ENCODE results near the gene MYEOV. TPM values are rescaled to one million over a fixed set of nuclear protein-coding genes. Genes with fewer than 3 reads are reported as not detected.

MYEOV gene
- total RNA-seq, 1 experiment from 2014 or later: 1.4 TPM

DNA sequence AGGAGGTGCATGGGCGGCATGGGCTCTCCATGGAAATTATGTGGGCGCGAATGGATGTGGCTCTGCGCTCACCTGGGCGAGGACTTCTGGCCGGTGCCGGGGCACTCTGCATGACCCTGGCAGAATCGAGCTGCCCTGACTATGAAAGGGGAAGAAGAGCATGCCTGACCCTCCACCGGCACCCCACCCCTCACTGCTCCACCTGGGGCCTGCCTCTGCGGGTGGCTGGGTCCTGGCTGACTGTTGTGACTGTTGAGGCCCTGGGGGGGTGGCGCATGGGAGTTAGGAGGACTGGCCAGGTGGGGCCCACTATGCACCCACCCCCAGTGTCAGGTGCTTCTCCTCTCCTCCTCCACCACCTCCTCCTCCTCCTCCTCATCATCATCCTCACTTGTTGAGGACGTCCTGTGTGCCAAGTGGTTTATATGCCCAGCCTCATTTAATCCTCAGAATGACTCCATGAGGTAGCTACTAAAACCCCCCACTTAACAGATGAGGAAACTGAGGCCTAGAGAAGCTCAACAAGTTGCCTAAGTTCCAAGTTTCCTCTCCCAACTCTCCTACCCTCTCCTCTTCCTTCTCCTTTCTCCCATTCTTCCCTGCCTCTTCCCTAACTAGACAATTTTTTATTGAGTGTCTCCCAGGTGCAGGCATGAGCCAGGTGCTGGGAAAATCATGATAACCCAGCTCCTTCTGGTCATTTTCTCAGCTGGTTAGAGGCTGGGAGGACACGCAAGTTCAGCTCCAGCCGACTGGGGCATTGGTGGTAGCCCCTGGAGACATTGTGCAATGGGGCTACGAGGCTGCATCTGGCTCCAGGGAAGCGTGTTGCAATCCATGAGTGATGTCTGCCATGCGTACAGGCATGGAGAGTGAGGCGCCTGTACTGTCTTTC lies 2.3 kb downstream of the MYEOV start (continued):
- TF ChIP-seq, protein P1, sequence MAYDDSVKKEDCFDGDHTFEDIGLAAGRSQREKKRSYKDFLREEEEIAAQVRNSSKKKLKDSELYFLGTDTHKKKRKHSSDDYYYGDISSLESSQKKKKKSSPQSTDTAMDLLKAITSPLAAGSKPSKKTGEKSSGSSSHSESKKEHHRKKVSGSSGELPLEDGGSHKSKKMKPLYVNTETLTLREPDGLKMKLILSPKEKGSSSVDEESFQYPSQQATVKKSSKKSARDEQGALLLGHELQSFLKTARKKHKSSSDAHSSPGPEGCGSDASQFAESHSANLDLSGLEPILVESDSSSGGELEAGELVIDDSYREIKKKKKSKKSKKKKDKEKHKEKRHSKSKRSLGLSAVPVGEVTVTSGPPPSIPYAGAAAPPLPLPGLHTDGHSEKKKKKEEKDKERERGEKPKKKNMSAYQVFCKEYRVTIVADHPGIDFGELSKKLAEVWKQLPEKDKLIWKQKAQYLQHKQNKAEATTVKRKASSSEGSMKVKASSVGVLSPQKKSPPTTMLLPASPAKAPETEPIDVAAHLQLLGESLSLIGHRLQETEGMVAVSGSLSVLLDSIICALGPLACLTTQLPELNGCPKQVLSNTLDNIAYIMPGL (CRISPR knock-in tag; IDR thresholded peaks at IDR 0.05): no peak
- TF ChIP-seq ZNF423 (CRISPR knock-in tag; IDR thresholded peaks at IDR 0.05) (no peak), GABPB1 (CRISPR knock-in tag; IDR thresholded peaks at IDR 0.05) (no peak)

DNA sequence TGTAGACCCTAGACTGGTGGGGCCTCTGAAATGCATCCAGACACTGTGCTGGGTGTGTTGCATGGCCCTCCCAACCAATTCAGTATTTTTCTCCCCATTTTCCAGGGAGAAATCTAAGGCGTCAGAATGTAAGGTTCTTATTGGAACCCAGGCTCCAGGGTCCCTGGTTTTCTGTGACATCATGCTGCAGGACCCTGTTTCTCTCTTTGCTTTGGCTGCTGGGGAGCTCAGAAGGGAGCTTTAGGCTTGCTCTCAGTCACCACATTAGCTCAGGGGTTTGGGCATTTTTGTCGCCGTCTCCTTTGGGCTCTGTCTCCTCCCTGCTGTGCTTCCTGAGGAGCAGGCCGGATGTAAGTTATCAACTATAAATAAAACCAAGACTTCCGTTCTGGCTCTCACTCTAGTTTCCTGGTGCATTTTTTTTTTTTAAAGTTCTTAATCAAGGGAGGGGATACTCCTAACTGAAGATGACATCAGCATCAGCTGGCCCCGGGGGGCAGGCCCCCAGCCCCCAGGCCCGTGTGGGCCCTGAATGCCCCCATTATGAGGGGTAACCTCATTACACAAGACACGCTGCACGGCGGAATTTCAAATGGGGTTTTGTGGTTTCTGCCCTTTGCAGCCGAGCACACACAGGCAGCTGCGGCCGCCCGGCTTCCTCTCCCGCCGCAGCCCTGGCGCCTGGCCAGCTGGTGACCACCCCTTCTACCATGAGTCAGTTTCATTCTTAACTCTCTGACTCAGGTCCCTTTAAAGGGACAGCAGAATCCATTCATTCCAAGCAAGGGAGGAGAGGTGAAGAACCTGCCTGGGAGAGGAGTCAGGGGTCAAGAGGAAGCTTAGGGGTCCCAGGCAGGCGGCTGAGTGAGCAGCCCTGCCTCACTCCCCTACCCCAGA lies 3.2 kb downstream of the MYEOV start:
- DNase-seq (ENCODE audit: low spot score): no peak
- CTCF ChIA-PET: interaction anchor here (0.7 to 1.7 kb wide), 4 partner anchors 11 to 412 kb away, joined by 3 to 4 read pairs (median 3); no protein-coding TSS in a partner anchor
- H3K4me1 Mint-ChIP-seq: peaks cover 14% of the 10 kb centered on the region
- no peak for TF ChIP-seq NR2C2 (CRISPR knock-in tag; IDR thresholded peaks at IDR 0.05)
- TF ChIP-seq ZNF423 (CRISPR knock-in tag; IDR thresholded peaks at IDR 0.05): no peak
- no peak for TF ChIP-seq SP1 (CRISPR knock-in tag; conservative IDR thresholded peaks at IDR 0.05)
- TF ChIP-seq JAZF1 (CRISPR knock-in tag; IDR thresholded peaks at IDR 0.05): no peak
- TF ChIP-seq, protein P2, sequence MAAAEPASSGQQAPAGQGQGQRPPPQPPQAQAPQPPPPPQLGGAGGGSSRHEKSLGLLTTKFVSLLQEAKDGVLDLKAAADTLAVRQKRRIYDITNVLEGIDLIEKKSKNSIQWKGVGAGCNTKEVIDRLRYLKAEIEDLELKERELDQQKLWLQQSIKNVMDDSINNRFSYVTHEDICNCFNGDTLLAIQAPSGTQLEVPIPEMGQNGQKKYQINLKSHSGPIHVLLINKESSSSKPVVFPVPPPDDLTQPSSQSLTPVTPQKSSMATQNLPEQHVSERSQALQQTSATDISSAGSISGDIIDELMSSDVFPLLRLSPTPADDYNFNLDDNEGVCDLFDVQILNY (CRISPR knock-in tag; IDR thresholded peaks at IDR 0.05): no peak
- TF ChIP-seq, protein P3, sequence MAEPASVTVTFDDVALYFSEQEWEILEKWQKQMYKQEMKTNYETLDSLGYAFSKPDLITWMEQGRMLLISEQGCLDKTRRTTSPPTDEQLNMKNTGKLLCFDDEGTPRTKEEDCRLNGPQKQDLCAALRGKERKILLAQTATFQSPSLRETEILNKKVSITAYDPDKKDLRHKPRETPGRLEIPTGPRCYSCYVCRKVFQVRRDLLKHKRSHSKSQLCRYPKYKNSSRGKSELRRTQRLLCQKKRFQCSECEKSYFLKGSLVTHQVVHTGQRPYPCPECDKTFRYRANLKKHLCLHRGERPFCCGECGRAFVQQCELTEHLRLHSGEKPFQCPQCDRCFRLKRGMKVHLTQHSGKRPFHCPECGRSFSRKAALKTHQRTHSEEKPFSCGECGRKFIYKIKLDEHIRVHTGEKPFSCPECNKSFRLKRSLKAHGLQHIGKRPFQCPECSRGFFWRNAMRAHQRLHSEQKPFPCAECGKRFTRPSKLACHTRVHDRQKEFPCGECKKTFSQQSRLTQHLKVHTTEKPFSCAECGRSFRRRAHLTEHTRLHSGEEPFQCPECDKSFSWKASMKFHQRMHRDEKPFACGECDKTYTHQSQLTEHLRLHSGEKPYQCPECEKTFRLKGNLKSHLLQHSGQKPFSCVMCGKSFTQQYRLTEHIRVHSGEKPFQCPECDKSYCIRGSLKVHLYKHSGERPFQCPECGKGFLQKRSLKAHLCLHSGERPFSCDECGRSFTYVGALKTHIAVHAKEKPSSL (CRISPR knock-in tag; conservative IDR thresholded peaks at IDR 0.05): no peak
- no peak for TF ChIP-seq FOXP1 (CRISPR knock-in tag; IDR thresholded peaks at IDR 0.05; ENCODE audit: borderline replicate concordance)
- TF ChIP-seq, protein P4, sequence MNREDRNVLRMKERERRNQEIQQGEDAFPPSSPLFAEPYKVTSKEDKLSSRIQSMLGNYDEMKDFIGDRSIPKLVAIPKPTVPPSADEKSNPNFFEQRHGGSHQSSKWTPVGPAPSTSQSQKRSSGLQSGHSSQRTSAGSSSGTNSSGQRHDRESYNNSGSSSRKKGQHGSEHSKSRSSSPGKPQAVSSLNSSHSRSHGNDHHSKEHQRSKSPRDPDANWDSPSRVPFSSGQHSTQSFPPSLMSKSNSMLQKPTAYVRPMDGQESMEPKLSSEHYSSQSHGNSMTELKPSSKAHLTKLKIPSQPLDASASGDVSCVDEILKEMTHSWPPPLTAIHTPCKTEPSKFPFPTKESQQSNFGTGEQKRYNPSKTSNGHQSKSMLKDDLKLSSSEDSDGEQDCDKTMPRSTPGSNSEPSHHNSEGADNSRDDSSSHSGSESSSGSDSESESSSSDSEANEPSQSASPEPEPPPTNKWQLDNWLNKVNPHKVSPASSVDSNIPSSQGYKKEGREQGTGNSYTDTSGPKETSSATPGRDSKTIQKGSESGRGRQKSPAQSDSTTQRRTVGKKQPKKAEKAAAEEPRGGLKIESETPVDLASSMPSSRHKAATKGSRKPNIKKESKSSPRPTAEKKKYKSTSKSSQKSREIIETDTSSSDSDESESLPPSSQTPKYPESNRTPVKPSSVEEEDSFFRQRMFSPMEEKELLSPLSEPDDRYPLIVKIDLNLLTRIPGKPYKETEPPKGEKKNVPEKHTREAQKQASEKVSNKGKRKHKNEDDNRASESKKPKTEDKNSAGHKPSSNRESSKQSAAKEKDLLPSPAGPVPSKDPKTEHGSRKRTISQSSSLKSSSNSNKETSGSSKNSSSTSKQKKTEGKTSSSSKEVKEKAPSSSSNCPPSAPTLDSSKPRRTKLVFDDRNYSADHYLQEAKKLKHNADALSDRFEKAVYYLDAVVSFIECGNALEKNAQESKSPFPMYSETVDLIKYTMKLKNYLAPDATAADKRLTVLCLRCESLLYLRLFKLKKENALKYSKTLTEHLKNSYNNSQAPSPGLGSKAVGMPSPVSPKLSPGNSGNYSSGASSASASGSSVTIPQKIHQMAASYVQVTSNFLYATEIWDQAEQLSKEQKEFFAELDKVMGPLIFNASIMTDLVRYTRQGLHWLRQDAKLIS (CRISPR knock-in tag; IDR thresholded peaks at IDR 0.05; ENCODE audit: borderline replicate concordance): no peak
- no peak for TF ChIP-seq KAT7 (CRISPR knock-in tag; IDR thresholded peaks at IDR 0.05; ENCODE audit: borderline replicate concordance)
- TF ChIP-seq, protein P5, sequence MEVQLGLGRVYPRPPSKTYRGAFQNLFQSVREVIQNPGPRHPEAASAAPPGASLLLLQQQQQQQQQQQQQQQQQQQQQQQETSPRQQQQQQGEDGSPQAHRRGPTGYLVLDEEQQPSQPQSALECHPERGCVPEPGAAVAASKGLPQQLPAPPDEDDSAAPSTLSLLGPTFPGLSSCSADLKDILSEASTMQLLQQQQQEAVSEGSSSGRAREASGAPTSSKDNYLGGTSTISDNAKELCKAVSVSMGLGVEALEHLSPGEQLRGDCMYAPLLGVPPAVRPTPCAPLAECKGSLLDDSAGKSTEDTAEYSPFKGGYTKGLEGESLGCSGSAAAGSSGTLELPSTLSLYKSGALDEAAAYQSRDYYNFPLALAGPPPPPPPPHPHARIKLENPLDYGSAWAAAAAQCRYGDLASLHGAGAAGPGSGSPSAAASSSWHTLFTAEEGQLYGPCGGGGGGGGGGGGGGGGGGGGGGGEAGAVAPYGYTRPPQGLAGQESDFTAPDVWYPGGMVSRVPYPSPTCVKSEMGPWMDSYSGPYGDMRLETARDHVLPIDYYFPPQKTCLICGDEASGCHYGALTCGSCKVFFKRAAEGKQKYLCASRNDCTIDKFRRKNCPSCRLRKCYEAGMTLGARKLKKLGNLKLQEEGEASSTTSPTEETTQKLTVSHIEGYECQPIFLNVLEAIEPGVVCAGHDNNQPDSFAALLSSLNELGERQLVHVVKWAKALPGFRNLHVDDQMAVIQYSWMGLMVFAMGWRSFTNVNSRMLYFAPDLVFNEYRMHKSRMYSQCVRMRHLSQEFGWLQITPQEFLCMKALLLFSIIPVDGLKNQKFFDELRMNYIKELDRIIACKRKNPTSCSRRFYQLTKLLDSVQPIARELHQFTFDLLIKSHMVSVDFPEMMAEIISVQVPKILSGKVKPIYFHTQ (CRISPR knock-in tag; IDR thresholded peaks at IDR 0.05): no peak
- no peak for TF ChIP-seq EMX1 (CRISPR knock-in tag; IDR thresholded peaks at IDR 0.05)
- TF ChIP-seq, protein P6, sequence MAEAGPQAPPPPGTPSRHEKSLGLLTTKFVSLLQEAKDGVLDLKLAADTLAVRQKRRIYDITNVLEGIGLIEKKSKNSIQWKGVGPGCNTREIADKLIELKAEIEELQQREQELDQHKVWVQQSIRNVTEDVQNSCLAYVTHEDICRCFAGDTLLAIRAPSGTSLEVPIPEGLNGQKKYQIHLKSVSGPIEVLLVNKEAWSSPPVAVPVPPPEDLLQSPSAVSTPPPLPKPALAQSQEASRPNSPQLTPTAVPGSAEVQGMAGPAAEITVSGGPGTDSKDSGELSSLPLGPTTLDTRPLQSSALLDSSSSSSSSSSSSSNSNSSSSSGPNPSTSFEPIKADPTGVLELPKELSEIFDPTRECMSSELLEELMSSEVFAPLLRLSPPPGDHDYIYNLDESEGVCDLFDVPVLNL (CRISPR knock-in tag; IDR thresholded peaks at IDR 0.05; ENCODE audit: borderline replicate concordance, low read depth): no peak
- TF ChIP-seq, protein P7, sequence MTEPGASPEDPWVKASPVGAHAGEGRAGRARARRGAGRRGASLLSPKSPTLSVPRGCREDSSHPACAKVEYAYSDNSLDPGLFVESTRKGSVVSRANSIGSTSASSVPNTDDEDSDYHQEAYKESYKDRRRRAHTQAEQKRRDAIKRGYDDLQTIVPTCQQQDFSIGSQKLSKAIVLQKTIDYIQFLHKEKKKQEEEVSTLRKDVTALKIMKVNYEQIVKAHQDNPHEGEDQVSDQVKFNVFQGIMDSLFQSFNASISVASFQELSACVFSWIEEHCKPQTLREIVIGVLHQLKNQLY (CRISPR knock-in tag; IDR thresholded peaks at IDR 0.05): no peak
- TF ChIP-seq, protein P8, sequence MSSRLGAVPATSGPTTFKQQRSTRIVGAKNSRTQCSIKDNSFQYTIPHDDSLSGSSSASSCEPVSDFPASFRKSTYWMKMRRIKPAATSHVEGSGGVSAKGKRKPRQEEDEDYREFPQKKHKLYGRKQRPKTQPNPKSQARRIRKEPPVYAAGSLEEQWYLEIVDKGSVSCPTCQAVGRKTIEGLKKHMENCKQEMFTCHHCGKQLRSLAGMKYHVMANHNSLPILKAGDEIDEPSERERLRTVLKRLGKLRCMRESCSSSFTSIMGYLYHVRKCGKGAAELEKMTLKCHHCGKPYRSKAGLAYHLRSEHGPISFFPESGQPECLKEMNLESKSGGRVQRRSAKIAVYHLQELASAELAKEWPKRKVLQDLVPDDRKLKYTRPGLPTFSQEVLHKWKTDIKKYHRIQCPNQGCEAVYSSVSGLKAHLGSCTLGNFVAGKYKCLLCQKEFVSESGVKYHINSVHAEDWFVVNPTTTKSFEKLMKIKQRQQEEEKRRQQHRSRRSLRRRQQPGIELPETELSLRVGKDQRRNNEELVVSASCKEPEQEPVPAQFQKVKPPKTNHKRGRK (CRISPR knock-in tag; IDR thresholded peaks at IDR 0.05; ENCODE audit: borderline replicate concordance): no peak

More for the DNA sequence above, 3.2 kb downstream of the MYEOV start:
- Mint-ChIP-seq H3K9me3 (no peaks in the 10 kb centered on the region), H3K36me3 (no peaks in the 10 kb centered on the region), H3K27me3 (ENCODE audit: low read depth) (no peaks in the 10 kb centered on the region), H3K27ac (no peak overlapping the region), H3K4me3 (no peak overlapping the region)
- no peak for ATAC-seq
- POLR2A ChIA-PET: interaction anchor here (0.6 kb wide), 1 partner anchor 97 kb away, joined by 3 read pairs; no protein-coding TSS in a partner anchor

All from WTC11 (cell line).